ENCODE measurements around the gene MACROD1.
"Not testable (repeated sequence)": the region's sequence is repeated elsewhere in the genome, so short reads cannot be mapped to it uniquely, and the experiment has no call there.

The MACROD1 gene

GRCh38 chr11:63991558-63991957, 174.4 kb downstream of the MACROD1 start:
- DNase-seq, result no peak

DNA sequence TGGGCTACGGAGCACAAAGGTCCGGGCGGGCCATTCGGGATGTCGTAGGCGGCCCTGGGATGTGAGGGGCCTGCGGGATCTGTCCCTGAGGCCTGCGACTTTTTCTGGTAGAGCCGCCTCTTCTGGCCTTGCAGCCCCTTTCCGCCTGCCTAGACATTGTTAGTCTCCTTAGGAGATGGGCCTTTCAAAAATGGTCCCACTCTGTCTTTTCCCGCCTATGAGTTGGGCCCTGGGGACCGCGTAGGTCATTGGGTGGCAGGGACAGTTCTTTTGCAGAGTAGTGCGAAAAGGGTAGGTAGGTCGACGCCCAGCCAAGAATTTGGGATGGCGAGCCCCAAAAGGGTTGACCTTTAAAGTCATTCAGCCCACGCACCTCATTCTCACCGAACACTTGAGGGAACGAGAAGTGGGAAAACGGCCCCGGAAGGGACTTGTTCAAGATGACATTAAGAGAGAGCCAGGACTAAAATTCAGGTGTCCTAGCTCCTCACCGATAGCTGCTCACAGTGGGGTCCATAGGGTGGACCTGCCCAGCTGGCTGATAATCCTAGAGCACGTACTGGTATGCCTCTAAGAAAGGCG, 178.9 kb downstream of the MACROD1 start:
- DNase-seq, result no peak

DNA sequence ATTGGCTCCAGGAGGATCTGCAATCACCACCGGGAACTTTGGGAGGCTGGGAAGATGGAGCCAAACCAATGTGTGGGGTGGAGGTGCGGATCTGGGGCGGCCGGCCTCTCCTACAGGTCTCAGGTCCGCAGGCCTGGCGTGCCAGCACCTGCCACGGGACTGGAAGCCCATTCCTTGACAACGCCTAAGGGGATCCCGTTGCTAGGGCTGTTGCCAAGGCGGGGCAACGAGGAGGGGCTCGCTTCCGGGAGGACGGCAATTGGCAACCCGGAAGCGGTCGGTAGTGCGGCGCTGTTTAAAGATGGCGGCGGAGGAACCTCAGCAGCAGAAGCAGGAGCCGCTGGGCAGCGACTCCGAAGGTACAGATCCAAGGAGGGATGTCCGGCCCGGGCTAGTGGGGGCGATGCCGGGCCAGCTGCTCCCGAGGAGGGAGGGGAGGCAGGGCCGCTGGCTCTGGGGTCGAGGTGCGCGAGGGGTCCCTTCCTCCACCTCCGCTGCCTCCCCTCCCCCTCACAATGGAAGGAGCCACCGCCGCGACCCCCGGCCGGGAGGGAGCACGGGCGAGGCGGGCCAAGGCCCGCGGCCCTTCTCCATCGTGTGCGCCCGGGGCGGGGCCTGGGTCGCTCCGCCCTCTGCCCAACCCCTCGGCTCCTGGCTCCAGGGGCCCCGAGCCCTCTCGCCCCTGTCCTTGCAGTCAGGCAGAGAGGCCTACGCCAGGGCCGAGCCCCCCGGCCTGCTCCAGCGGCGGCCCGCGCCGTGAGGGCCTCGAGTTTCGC, 179.6 kb downstream of the MACROD1 start, which contains the start of gene OTUB1:
Gene OTUB1 (plus strand): TSS at position 283 of the 776 bp plus-strand sequence. CDS start 19 bp downstream, at position 302.
- DNase-seq, result peak; percentile 87

GRCh38 chr11:63985812-63986155, 180.1 kb downstream of the MACROD1 start:
- peak; percentile 75 for DNase-seq

DNA sequence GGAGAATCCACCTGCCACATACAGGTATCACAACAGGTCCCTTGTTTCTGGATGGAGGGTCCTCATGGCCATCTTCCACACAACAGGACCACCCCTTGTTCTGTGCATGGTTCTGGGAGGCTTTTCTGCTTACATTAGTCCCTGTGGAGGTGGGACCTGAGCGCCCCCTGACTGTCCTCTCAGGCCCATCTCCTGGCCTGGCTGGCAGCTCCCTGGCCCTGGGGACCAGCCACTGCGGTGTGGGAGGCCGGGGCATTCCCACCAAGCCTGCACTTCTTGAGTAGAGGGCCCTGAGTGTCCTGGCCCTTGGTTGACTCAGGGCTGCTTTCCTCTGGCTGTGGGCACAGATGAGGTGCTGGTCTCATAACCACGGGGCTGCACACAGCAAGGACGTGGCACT, 186.5 kb downstream of the MACROD1 start:
- DNase-seq, result no peak

GRCh38 chr11:63978551-63979239, 187.2 kb downstream of the MACROD1 start:
- no peak for DNase-seq

GRCh38 chr11:63974259-63975143, 191.4 kb downstream of the MACROD1 start, which contains the start of gene COX8A:
COX8A (plus strand) TSS chr11:63974620; CDS start chr11:63974681, 61 bp downstream.
- peak; percentile 99 for DNase-seq

- DNase-seq, result not testable (repeated sequence)
Observed at GRCh38 chr11:63973912-63974258, 192.0 kb downstream of the MACROD1 start.

- no peak for DNase-seq
Observed at GRCh38 chr11:63970902-63971301, 195.0 kb downstream of the MACROD1 start.

GRCh38 chr11:63969461-63969860, 196.5 kb downstream of the MACROD1 start:
- DNase-seq, result no peak

DNA sequence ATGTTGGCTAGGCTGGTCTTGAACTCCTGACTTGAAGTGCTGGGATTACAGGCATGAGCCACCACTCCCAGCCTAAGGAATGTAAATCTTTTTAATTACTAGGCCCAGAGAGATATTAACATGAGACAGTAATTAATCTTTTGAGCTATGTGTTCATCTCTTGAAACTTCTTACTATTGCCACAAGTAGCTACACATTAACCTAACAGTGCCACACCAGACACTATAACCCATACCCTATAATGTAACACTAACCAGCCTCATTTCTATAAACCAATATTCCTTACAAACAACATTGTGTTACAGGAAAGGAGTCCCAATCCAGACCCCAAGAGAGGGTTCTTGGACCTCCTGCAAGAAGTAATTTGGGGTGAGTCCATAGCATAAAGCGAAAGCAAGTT, 199.5 kb downstream of the MACROD1 start:
- no peak for DNase-seq

DNA sequence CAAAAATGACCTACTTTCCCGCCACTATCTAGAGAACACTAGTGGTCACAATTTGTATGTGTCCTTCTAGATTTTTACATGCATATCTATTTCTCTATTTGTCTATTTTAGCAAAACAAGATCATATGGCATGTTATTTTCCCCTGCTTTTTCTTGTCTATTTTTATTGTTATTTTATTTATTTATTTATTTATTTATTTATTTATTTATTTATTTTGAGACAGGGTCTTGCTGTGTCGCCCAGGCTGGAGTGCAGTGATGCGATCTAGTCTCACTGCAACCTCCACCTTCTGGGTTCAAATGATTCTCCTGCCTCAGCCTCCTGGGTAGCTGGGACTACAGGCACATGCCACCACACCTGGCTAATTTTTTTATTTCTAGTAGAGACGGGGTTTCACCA, 202.0 kb downstream of the MACROD1 start:
- DNase-seq, result not testable (repeated sequence)

DNA sequence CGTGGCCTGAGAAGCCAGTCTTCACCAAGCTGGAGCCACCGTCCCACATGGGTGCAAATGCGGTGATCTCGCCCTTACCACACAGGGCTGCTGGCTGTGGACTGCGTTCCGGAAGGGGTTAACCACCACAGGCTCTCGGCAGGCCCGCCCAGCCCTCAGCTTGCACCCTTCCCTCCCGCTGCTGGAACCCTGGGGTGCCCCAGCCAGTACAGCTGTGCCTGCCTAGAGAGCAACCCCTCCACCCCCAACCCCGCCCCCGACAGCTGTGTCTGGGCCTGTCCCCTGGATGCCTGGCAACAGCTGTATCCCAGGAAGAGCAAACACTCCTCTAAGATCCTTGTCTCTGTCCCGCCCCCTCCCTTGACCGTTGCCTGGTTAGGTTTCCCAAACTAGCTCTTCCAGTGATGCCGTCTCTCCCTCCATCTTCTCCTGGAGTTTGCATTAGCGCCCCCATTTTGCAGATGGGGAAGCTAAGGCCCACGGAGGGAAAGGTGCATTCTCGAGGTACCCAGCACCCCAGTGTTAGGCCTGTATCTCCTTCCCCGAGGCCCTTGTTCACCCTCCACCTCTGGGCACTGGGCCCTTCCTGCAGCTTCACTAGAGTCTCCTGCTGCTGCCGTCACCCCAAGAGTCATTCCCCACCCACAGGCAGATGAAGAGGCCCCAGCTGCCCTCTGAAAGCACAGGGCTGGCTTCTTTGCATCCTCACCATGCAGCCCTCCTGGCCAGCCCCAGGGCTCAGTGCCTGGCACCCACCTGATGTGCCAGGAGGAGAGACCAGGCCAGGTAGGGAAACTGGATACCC, 204.1 kb downstream of the MACROD1 start:
- DNase-seq, result peak; percentile 48

- no peak for DNase-seq
Observed at GRCh38 chr11:63958008-63958407, 207.9 kb downstream of the MACROD1 start.

GRCh38 chr11:63952570-63952969, 213.3 kb downstream of the MACROD1 start:
- DNase-seq, result no peak

DNA sequence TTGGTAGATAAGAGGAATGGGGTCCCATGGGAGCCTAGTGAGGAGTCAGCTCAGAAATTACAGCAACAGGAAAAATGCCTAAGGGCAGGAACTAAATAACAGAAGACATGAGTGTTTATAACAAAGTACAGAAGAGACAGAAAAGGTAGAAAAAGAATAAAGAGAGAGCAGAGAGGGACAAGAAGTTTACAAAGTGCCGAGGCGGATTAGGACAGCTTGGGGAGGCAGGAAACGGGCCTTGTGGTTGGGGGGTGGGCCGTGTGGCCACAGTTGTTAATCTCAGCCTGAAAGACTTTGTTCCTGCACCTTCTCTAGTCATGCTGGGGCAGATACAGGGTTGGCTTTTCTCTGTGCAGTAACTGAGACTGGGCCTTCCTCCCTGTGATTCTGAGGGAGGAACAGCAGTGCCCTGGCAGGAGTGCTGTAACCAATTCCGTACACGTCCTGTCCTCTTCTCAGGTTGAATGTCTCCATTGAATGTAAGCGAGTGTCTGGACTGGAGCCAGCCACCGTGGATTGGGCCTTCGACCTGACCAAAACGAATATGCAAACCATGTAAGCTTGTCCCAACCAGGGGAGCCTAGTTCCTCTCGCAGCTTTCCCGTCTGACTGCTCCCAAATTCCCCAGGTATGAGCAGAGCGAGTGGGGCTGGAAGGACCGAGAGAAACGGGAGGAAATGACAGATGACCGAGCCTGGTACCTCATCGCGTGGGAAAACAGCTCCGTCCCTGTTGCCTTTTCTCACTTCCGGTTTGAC, 214.0 kb downstream of the MACROD1 start:
- peak; percentile 47 for DNase-seq
